GM21825 (cell line): ENCODE results near the gene SNAPC3.
"Not testable (repeated sequence)": the region's sequence is repeated elsewhere in the genome, so short reads cannot be mapped to it uniquely, and the experiment has no call there.

ENCODE experiments used
- ATAC-seq: cut with Tn5 transposase; IDR thresholded peaks from one replicate; pipeline ENCODE4 v1.9.1; 2021; ENCODE audit warnings: mild to moderate bottlenecking, moderate library complexity; ENCODE audit not compliant: unreplicated experiment

The SNAPC3 gene

GRCh38 chr9:15421990-15422371 is 695 bp upstream of the SNAPC3 start:
- ATAC-seq: no peak

GRCh38 chr9:15423231-15423985 is 732 bp downstream of the SNAPC3 start:
- peak; percentile 8 for ATAC-seq

- ATAC-seq: peak; percentile 49
Observed at GRCh38 chr9:15426019-15426418, 3.3 kb downstream of the SNAPC3 start.

- not testable (repeated sequence) for ATAC-seq
Observed at GRCh38 chr9:15427702-15428101, 5.0 kb downstream of the SNAPC3 start.

GRCh38 chr9:15430920-15431844 is 8.5 kb downstream of the SNAPC3 start:
- ATAC-seq: no peak

GRCh38 chr9:15433191-15433590 is 10.5 kb downstream of the SNAPC3 start:
- ATAC-seq: no peak

- no peak for ATAC-seq
Observed at GRCh38 chr9:15433661-15434060, 11.0 kb downstream of the SNAPC3 start.

- no peak for ATAC-seq
Observed at GRCh38 chr9:15438891-15439290, 16.2 kb downstream of the SNAPC3 start.

- ATAC-seq: not testable (repeated sequence)
Observed at GRCh38 chr9:15441841-15442240, 19.2 kb downstream of the SNAPC3 start.

- ATAC-seq: not testable (repeated sequence)
Observed at GRCh38 chr9:15442264-15442663, 19.6 kb downstream of the SNAPC3 start.

- ATAC-seq: no peak
Observed at GRCh38 chr9:15444141-15444540, 21.5 kb downstream of the SNAPC3 start.

- ATAC-seq: no peak
Observed at GRCh38 chr9:15453956-15454355, 31.3 kb downstream of the SNAPC3 start.

GRCh38 chr9:15461056-15461455 is 38.4 kb downstream of the SNAPC3 start:
- no peak for ATAC-seq

GRCh38 chr9:15461601-15462000 is 38.9 kb downstream of the SNAPC3 start:
- ATAC-seq: no peak

- ATAC-seq: no peak
Observed at GRCh38 chr9:15468145-15468544, 45.5 kb downstream of the SNAPC3 start.

GRCh38 chr9:15469406-15469805 is 46.7 kb downstream of the SNAPC3 start:
- ATAC-seq: no peak

- ATAC-seq: no peak
Observed at GRCh38 chr9:15469862-15470261, 47.2 kb downstream of the SNAPC3 start.

GRCh38 chr9:15475923-15476536 is 53.4 kb downstream of the SNAPC3 start:
- ATAC-seq: no peak

GRCh38 chr9:15480028-15480427 is 57.4 kb downstream of the SNAPC3 start:
- ATAC-seq: no peak

- ATAC-seq: no peak
Observed at GRCh38 chr9:15482146-15482545, 59.5 kb downstream of the SNAPC3 start.

GRCh38 chr9:15484802-15485201 is 62.1 kb downstream of the SNAPC3 start:
- ATAC-seq: no peak
